GM11168 (cell line): ENCODE results near the gene TCEA3.

ENCODE experiments used
- in situ Hi-C: fragments of 300-500 bp; cut with MboI; formaldehyde crosslinking; loops from one replicate; pipeline ENCODE4 v1.12.0; 2022; ENCODE audit warnings: low sequenced_read_pairs; ENCODE audit not compliant: unreplicated experiment

Gene TCEA3

DNA sequence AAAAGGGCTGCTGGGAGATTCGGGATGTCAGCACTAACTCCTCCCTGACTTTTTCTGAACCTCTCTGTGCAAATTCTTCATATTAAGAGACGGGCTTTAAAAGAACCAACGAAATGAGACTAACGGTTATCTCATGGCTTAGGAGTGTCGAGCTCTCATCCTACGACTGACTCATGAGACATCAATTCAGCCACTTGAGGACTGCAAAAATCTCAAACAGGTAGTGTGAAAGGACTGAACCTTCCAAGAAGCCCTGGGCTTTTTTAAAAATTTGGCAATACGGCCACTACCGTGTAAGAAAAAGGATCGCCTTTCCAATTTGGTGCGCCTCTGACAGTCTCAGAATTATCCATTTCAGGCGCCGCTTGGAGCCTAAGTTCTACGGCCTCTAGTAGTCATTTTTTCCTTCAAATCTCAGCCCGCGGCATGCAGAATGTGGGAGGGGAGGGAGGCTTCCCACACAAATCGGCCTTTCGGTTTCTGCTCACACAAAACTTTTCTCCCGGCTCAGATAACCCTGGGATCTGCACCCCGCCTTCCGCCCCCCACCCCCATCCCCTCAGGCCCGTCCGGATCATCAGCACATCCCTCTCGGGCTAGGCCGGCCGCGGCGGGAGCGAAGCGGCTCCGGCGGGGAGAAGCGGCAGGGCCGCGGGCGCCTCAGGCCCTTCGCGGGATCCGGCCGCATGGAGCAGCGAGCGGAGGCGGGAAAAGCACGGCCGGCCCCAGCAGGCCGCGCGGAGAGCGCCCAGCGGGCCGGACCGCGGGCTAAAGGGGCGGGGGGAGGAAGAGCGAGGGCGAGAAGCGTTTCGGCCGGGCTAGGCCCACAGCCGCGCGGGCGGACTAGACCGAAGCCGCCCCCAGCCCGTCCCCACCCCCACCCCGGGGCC lies 81.1 kb downstream of the TCEA3 start:
- in situ Hi-C loops: no loop called here

DNA sequence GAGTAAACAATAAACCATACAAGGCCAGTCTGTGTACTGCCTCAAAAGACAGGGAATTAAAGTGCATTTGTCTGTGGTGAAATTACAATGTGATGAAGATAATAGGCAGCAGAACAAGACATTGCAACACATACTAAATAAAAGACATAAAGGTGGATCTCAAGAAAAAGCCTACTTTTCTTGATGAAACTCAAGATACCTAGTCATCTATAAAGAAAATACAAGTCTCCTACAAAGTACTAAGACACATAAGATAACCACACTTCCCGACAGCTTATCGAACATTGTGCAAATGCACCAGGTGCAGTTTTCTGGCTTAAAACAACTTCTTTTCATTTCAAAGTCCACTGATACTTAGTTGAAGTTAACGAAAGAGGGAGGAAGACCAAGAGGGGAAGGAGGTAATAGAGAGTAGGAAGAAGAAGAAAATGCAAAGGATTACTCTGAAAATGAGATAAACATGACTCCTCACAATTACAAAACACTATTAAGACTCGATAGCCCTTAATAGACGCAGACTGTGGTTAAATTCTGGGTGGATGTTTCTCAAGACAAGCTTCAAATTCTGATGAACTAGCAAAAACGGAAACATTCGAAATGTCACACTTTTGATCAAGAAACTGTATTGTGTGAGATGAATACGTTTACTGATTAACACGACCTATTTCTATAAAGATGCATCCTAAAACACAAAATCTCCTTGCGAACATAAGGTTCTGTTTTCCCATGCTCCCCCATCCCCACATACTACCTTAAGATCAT lies 82.4 kb downstream of the TCEA3 start:
- in situ Hi-C loops: no loop called here

DNA sequence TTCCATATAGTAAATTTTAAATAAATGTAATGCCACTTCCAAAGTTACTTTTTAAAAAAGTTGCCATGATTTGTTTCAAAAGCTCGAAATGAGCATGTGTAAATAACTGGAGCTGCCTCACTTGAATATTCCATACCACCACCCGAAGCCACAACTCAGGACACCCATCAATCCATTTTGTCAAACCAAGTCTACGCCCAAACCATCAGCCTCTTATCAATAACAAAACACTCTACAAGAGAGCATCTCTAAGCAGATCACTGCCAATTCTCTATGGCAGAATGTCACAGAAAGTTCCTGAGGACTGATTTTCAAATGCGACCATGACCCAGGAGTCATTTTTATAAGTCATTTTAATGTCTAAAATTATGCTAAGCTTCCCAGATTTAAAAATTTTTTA lies 84.9 kb downstream of the TCEA3 start:
- in situ Hi-C loops: no loop called here

DNA sequence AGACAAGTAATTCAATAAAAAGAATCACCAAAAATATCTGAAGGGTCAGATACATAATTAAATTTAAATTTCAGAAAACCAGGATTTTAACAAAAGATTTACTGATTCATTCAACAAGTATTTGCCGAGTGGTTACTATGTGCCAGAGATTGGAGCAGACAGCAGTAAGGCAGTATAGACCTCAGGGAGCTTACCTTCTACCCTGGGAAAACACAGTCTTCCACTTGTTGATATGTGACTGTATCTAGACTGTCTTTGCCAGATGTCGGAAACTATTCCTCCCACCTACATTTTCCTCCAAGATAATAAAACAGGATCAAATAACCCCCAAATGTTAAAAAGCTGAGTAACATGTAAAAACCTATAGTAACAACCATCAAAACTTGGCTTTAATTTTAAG lies 86.7 kb downstream of the TCEA3 start:
- in situ Hi-C loops: no loop called here

DNA sequence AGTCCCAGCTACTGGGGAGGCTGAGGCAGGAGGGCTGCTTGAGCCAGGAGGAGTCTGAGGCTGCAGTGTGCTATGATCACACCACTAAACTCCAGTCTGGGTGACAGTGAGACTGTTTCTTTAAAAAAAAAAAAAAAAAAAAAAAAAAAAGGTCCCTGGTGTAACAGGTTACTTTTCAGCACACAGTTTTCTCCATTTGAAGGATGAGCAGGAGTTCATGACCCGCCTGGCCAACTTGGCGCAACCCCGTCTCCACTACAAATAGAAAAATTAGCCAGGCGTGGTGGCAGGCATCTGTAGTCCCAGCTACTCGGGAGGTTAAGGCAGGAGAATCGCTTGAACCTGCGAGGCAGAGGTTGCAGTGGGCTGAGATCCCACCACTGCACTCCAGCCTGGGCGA lies 92.8 kb downstream of the TCEA3 start:
- in situ Hi-C loops: no loop called here
